Measurements from ENCODE around the gene CTDSP2.

The CTDSP2 gene, protein sequence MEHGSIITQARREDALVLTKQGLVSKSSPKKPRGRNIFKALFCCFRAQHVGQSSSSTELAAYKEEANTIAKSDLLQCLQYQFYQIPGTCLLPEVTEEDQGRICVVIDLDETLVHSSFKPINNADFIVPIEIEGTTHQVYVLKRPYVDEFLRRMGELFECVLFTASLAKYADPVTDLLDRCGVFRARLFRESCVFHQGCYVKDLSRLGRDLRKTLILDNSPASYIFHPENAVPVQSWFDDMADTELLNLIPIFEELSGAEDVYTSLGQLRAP

GRCh38 chr12:57846577-57847319, at the start of gene CTDSP2:
Gene CTDSP2, minus strand, starts transcription at chr12:57846729. Its CDS starts 294 bp downstream, at chr12:57846435.
- TF ChIP-seq, protein P1, sequence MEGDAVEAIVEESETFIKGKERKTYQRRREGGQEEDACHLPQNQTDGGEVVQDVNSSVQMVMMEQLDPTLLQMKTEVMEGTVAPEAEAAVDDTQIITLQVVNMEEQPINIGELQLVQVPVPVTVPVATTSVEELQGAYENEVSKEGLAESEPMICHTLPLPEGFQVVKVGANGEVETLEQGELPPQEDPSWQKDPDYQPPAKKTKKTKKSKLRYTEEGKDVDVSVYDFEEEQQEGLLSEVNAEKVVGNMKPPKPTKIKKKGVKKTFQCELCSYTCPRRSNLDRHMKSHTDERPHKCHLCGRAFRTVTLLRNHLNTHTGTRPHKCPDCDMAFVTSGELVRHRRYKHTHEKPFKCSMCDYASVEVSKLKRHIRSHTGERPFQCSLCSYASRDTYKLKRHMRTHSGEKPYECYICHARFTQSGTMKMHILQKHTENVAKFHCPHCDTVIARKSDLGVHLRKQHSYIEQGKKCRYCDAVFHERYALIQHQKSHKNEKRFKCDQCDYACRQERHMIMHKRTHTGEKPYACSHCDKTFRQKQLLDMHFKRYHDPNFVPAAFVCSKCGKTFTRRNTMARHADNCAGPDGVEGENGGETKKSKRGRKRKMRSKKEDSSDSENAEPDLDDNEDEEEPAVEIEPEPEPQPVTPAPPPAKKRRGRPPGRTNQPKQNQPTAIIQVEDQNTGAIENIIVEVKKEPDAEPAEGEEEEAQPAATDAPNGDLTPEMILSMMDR (IDR thresholded peaks at IDR 0.05), result peak; percentile 11 to 21
- peak within 1 kb of the TSS; percentile 100 for H3K27ac ChIP-seq
- intact Hi-C loops (cut with DNase I; ENCODE audit: low total_unique reads), result loop anchor here (1.0 kb wide), 1 partner anchor 19 kb away; no protein-coding TSS in a partner anchor
- H3K4me3 ChIP-seq, result peak within 1 kb of the TSS; percentile 97 to 100
- no peaks in the 10 kb centered on the region for H3K27me3 ChIP-seq
- DNase-seq, result peak; percentile 100
- H3K9me3 ChIP-seq, result no peaks in the 10 kb centered on the region
- peaks cover 0 to 10% (median 0%) of the 10 kb centered on the region in 3 donors for H3K36me3 ChIP-seq
- H3K4me1 ChIP-seq, result peaks cover 0 to 56% (median 47%) of the 10 kb centered on the region in 4 donors

GRCh38 chr12:57896115-57896433, 49.5 kb upstream of the CTDSP2 start:
- Histone ChIP-seq H3K36me3 (no peaks in the 10 kb centered on the region), H3K9me3 (no peaks in the 10 kb centered on the region), H3K27ac (peak overlapping the region; percentile 96 to 97), H3K4me1 (peaks cover 21 to 83% (median 75%) of the 10 kb centered on the region in 4 donors), H3K27me3 (no peaks in the 10 kb centered on the region), H3K4me3 (peak overlapping the region; percentile 59 to 74)
- TF ChIP-seq, protein P1 (IDR thresholded peaks at IDR 0.05), result peak; percentile 27 to 34
- intact Hi-C loops (cut with DNase I; ENCODE audit: low total_unique reads), result no loop called here
- DNase-seq, result no peak

GRCh38 chr12:57895389-57896114, 49.0 kb upstream of the CTDSP2 start:
- Histone ChIP-seq H3K4me3 (peak overlapping the region in 1 of 2 donors; percentile 74), H3K4me1 (peaks cover 21 to 88% (median 79%) of the 10 kb centered on the region in 4 donors), H3K27ac (peak overlapping the region; percentile 96 to 97), H3K36me3 (no peaks in the 10 kb centered on the region), H3K27me3 (no peaks in the 10 kb centered on the region), H3K9me3 (no peaks in the 10 kb centered on the region)
- DNase-seq, result no peak
- TF ChIP-seq, protein P1 (IDR thresholded peaks at IDR 0.05), result no peak
- intact Hi-C loops (cut with DNase I; ENCODE audit: low total_unique reads), result no loop called here

DNA sequence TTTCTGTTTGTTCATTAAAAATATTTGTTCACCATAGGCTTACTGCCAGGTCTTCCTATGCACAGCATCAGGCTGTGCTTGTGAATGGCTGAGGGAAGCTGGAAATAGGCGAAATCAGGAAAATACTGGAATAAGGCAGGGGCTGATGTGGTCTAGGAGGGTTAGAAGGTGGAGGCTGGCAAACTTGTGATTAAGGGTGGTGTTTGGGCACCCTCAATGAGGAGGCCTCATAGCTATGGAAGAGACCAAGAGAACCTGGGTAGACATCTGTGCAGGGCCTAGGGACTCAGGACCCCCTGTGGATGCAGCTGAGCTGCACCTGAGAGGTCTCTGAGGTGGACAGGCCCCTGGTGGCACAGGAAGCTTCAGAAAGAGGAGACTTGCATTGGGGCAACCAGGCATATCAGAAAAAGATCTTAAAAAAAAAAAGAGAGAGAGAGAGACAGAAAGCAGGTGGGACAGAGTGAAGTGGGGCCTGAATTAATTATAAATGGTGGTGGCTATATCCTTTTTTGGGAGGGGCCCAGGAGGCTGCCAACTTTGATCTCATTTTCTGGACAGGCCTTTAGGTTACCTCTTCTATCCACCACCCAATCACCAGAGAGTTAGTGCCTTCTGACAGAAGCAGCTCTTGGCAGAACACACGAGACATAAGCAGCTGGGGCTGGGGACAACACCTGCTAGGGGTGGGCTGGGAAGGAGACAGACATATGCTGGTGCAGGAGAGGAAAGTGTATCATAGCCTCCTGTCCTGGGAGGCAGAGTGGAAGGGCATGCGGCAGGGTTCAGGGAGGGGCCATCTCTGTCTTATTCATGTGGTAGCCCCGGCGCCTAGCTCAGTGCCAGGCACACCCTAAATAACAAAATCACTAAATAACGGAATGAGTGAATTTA, 48.1 kb upstream of the CTDSP2 start:
- Histone ChIP-seq H3K27ac (peak overlapping the region; percentile 96 to 97), H3K27me3 (no peaks in the 10 kb centered on the region), H3K36me3 (no peaks in the 10 kb centered on the region), H3K9me3 (no peaks in the 10 kb centered on the region), H3K4me3 (peak overlapping the region in 1 of 2 donors; percentile 13), H3K4me1 (peaks cover 21 to 97% (median 88%) of the 10 kb centered on the region in 4 donors)
- TF ChIP-seq, protein P1 (IDR thresholded peaks at IDR 0.05), result no peak
- intact Hi-C loops (cut with DNase I; ENCODE audit: low total_unique reads), result no loop called here
- no peak for DNase-seq
